ENCODE data around the gene LLGL2. TPM values are rescaled to one million over a fixed set of nuclear protein-coding genes. Genes with fewer than 3 reads are reported as not detected.

The LLGL2 gene
- total and polyA plus RNA-seq, 10 donors = 28.6 to 153 (median 80.0) TPM

GRCh38 chr17:75481194-75482068 is 44.1 kb upstream of the LLGL2 start:
- Histone ChIP-seq H3K27me3 (replicated peaks in 1 of 7) (no peaks in the 10 kb centered on the region), H3K4me1 (peaks cover 8 to 80% (median 35%) of the 10 kb centered on the region in 6 donors), H3K36me3 (peaks cover 0 to 55% (median 0%) of the 10 kb centered on the region in 6 donors), H3K9me3 (no peaks in the 10 kb centered on the region), H3K4me3 (no peak overlapping the region), H3K27ac (peak overlapping the region in 5 of 8 donors; percentile 17 to 48 (median 24))
- WGBS, 5 donors = 78 to 86% (median 84%) methylated on average over 11 to 13 of the region's 13 CpGs
- no peak for TF ChIP-seq POLR2A (IDR thresholded peaks at IDR 0.05)
- no peak for TF ChIP-seq POLR2AphosphoS5 (IDR thresholded peaks at IDR 0.05)
- TF ChIP-seq, protein P1, sequence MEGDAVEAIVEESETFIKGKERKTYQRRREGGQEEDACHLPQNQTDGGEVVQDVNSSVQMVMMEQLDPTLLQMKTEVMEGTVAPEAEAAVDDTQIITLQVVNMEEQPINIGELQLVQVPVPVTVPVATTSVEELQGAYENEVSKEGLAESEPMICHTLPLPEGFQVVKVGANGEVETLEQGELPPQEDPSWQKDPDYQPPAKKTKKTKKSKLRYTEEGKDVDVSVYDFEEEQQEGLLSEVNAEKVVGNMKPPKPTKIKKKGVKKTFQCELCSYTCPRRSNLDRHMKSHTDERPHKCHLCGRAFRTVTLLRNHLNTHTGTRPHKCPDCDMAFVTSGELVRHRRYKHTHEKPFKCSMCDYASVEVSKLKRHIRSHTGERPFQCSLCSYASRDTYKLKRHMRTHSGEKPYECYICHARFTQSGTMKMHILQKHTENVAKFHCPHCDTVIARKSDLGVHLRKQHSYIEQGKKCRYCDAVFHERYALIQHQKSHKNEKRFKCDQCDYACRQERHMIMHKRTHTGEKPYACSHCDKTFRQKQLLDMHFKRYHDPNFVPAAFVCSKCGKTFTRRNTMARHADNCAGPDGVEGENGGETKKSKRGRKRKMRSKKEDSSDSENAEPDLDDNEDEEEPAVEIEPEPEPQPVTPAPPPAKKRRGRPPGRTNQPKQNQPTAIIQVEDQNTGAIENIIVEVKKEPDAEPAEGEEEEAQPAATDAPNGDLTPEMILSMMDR (IDR thresholded peaks at IDR 0.05 in 8 of 11, conservative IDR thresholded peaks at IDR 0.05 in 3 of 11) = no peak
- intact Hi-C loops (cut with DNase I; ENCODE audit: low total_unique reads) = no loop called here
- DNase-seq = no peak

DNA sequence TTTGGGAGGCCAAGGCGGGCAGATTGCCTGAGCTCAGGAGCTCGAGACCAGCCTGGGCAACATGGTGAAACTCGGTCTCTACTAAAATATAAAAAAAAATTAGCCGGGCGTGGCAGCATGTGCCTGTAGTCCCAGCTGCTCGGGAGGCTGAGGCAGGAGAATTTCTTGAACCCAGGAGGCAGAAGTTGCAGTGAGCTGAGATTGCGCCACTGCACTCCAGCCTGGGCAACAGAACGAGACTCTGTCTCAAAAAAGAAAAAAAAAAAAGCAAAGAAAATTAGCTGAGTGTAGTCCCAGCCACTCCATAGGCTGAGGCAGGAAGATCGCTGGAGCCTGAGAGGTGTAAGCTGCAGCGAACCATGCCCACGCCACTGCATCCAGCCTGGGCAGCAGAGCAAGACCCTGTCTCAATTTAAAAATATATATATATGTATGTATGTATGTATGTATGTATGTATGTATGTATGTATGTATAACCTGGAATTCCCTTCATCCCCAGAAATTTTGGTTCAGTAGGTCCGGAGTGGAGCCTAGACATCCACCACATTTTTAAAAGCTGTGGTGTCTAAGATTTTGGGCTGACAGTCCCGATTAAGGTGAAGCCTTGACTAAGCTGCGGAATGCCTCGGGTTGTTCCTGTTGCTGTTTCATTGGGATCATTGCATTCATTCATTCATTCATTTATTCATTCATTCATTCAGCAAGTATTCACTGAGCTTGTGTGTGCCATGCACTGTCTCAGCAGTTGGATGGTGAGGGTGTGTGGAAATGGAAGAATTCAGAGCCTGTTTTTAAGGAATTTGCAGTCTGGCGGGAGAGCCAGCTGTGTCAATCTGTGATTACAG is 43.2 kb upstream of the LLGL2 start:
- intact Hi-C loops (cut with DNase I; ENCODE audit: low total_unique reads) = no loop called here
- Histone ChIP-seq H3K27me3 (replicated peaks in 1 of 7) (no peaks in the 10 kb centered on the region), H3K4me3 (no peak overlapping the region), H3K36me3 (peaks cover 0 to 48% (median 0%) of the 10 kb centered on the region in 6 donors), H3K4me1 (peaks cover 7 to 80% (median 35%) of the 10 kb centered on the region in 6 donors), H3K27ac (peak overlapping the region in 2 of 8 donors; percentile 18 to 48), H3K9me3 (no peaks in the 10 kb centered on the region)
- TF ChIP-seq POLR2AphosphoS5 (IDR thresholded peaks at IDR 0.05) (no peak), POLR2A (IDR thresholded peaks at IDR 0.05) (no peak)
- TF ChIP-seq, protein P1 (IDR thresholded peaks at IDR 0.05 in 8 of 11, conservative IDR thresholded peaks at IDR 0.05 in 3 of 11) = no peak
- no peak for DNase-seq
- 83 to 92% (median 87%) methylated on average over 16 of the region's 16 CpGs for WGBS, 5 donors

DNA sequence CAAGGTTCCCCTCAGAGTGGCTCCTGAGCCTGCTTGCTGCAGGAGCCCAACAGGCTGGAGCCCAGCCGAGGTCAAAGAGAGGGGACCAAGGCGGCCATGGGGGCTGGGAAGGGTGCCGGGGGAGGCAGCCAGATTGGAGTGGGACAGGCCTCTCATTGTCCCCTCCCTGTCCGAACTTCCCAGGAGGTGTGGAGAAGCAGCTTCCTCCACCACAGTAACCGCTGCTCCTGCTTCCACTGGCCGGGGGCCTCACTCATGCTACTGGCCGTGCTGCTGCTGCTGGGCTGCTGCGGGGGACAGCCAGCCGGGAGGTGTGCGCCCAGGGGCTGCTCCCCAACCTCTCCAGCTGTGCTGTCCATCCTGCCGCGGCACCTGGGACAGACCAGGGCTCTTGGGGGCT is 39.8 kb upstream of the LLGL2 start:
- intact Hi-C loops (cut with DNase I; ENCODE audit: low total_unique reads) = no loop called here
- peak; percentile 46 for DNase-seq
- Histone ChIP-seq H3K36me3 (peaks cover 0 to 44% (median 0%) of the 10 kb centered on the region in 6 donors), H3K9me3 (no peaks in the 10 kb centered on the region), H3K4me1 (peaks cover 16 to 92% (median 55%) of the 10 kb centered on the region in 6 donors), H3K4me3 (no peak overlapping the region), H3K27me3 (replicated peaks in 1 of 7) (no peaks in the 10 kb centered on the region), H3K27ac (peak overlapping the region; percentile 13 to 82 (median 67))
- no peak for TF ChIP-seq POLR2AphosphoS5 (IDR thresholded peaks at IDR 0.05)
- TF ChIP-seq POLR2A (IDR thresholded peaks at IDR 0.05) = no peak
- 65 to 86% (median 83%) methylated on average over 5 to 12 of the region's 12 CpGs for WGBS, 5 donors

GRCh38 chr17:75486151-75486550 is 39.3 kb upstream of the LLGL2 start:
- H3K4me1 ChIP-seq = peaks cover 16 to 92% (median 57%) of the 10 kb centered on the region in 6 donors
- H3K9me3 ChIP-seq = no peaks in the 10 kb centered on the region
- no peak for DNase-seq
- H3K27me3 ChIP-seq (replicated peaks in 1 of 7) = no peaks in the 10 kb centered on the region
- TF ChIP-seq, protein P1 (IDR thresholded peaks at IDR 0.05 in 8 of 11, conservative IDR thresholded peaks at IDR 0.05 in 3 of 11) = no peak
- TF ChIP-seq POLR2A (IDR thresholded peaks at IDR 0.05) = no peak
- no peak for TF ChIP-seq POLR2AphosphoS5 (IDR thresholded peaks at IDR 0.05)
- peak overlapping the region; percentile 13 to 82 (median 67) for H3K27ac ChIP-seq
- 73 to 81% (median 78%) methylated on average over 14 of the region's 14 CpGs for WGBS, 5 donors
- intact Hi-C loops (cut with DNase I; ENCODE audit: low total_unique reads) = no loop called here
- peaks cover 0 to 48% (median 1%) of the 10 kb centered on the region in 6 donors for H3K36me3 ChIP-seq
- H3K4me3 ChIP-seq = no peak overlapping the region
